Cardiac muscle cell (in vitro differentiated cells and primary cell): Measurements from ENCODE around the gene PLCD3. TPM values are rescaled to one million over a fixed set of nuclear protein-coding genes. Genes with fewer than 3 reads are reported as not detected.

Source experiments
- DNase-seq, 2 donors: peaks; one replicate each; pipeline versions ENCODE4 v3.0.0 to v3.0.0-alpha.2; 2010 to 2017; ENCODE audit warnings: low read depth in 1 of 2, low spot score in 1 of 2
- H3K27ac ChIP-seq: fragments of 200-600 bp; sonication (generic); 2 replicates; pipeline ENCODE4 v1.5.1; 2016
- H3K27me3 ChIP-seq: fragments of 200-600 bp; sonication (generic); 2 replicates; pipeline ENCODE4 v1.6.0; 2016; ENCODE audit warnings: control low read depth
- H3K36me3 ChIP-seq: fragments of 200-600 bp; sonication (generic); 2 replicates; pipeline ENCODE4 v1.5.1; 2016; ENCODE audit warnings: control low read depth
- H3K4me1 ChIP-seq: fragments of 200-600 bp; sonication (generic); 2 replicates; pipeline ENCODE4 v1.8.1; 2017; ENCODE audit warnings: low read depth, mild to moderate bottlenecking, mixed run types
- H3K4me3 ChIP-seq: fragments of 200-600 bp; sonication (generic); 2 replicates; pipeline ENCODE4 v1.5.1; 2016; ENCODE audit warnings: mild to moderate bottlenecking
- H3K9me3 ChIP-seq: fragments of 200-600 bp; sonication (generic); 2 replicates; pipeline ENCODE4 v1.5.1; 2017; ENCODE audit warnings: low read depth, mild to moderate bottlenecking, control low read depth
- CTCF ChIP-seq: IDR thresholded peaks from 2 replicates; pipeline ENCODE4 v1.5.1; 2012; ENCODE audit warnings: low read depth, mild to moderate bottlenecking, low read length
- polyA plus RNA-seq: library from polyadenylated mRNA; unstranded; fragments of >200 nt; fragmentation: Nextera tagmentation; extraction: Ambion mirVana; gene quantifications from 2 replicates; pipeline ENCODE4 v1.2.1, GENCODE V29; 2016
- total RNA-seq: library from RNA; depleted of rRNA; stranded (reverse); fragments of >200 nt; gene quantifications from 2 replicates; pipeline ENCODE4 v1.2.3, GENCODE V29; 2016

The PLCD3 gene
- total and polyA plus RNA-seq, 2 experiments from 2014 or later, result 36.0 to 66.3 TPM

- DNase-seq, result no peak
- no peaks in the 10 kb centered on the region for H3K9me3 ChIP-seq
- H3K4me1 ChIP-seq, result no peaks in the 10 kb centered on the region
- no peak overlapping the region for H3K4me3 ChIP-seq
- H3K27me3 ChIP-seq, result no peaks in the 10 kb centered on the region
- no peak overlapping the region for H3K27ac ChIP-seq
- TF ChIP-seq CTCF, result no peak
- H3K36me3 ChIP-seq, result no peaks in the 10 kb centered on the region
These were observed 15.8 kb downstream of the PLCD3 start for GRCh38 chr17:45116434-45117016.

- Histone ChIP-seq H3K27ac (no peak overlapping the region), H3K4me1 (no peaks in the 10 kb centered on the region), H3K9me3 (no peaks in the 10 kb centered on the region), H3K27me3 (no peaks in the 10 kb centered on the region), H3K36me3 (no peaks in the 10 kb centered on the region), H3K4me3 (no peak overlapping the region)
- TF ChIP-seq CTCF, result no peak
- no peak for DNase-seq
These were observed 16.4 kb downstream of the PLCD3 start for GRCh38 chr17:45115871-45116270.

- no peak for DNase-seq
- Histone ChIP-seq H3K4me3 (no peak overlapping the region), H3K4me1 (no peaks in the 10 kb centered on the region), H3K27me3 (no peaks in the 10 kb centered on the region), H3K9me3 (no peaks in the 10 kb centered on the region), H3K27ac (no peak overlapping the region), H3K36me3 (no peaks in the 10 kb centered on the region)
- TF ChIP-seq CTCF, result no peak
These were observed 17.2 kb downstream of the PLCD3 start for GRCh38 chr17:45115015-45115625.

- no peak overlapping the region for H3K4me3 ChIP-seq
- H3K4me1 ChIP-seq, result no peaks in the 10 kb centered on the region
- no peak for TF ChIP-seq CTCF
- no peaks in the 10 kb centered on the region for H3K27me3 ChIP-seq
- no peaks in the 10 kb centered on the region for H3K9me3 ChIP-seq
- H3K27ac ChIP-seq, result no peak overlapping the region
- no peak for DNase-seq
- H3K36me3 ChIP-seq, result no peaks in the 10 kb centered on the region
These were observed 18.0 kb downstream of the PLCD3 start for GRCh38 chr17:45114117-45114932.

GRCh38 chr17:45113424-45113754, 18.9 kb downstream of the PLCD3 start:
- Histone ChIP-seq H3K27ac (no peak overlapping the region), H3K4me1 (no peaks in the 10 kb centered on the region), H3K36me3 (no peaks in the 10 kb centered on the region), H3K27me3 (no peaks in the 10 kb centered on the region), H3K9me3 (no peaks in the 10 kb centered on the region), H3K4me3 (no peak overlapping the region)
- no peak for TF ChIP-seq CTCF
- DNase-seq, result no peak
